Measurements from ENCODE around the gene LAMP1.
"Not testable (repeated sequence)": the region's sequence is repeated elsewhere in the genome, so short reads cannot be mapped to it uniquely, and the experiment has no call there.

Gene LAMP1

DNA sequence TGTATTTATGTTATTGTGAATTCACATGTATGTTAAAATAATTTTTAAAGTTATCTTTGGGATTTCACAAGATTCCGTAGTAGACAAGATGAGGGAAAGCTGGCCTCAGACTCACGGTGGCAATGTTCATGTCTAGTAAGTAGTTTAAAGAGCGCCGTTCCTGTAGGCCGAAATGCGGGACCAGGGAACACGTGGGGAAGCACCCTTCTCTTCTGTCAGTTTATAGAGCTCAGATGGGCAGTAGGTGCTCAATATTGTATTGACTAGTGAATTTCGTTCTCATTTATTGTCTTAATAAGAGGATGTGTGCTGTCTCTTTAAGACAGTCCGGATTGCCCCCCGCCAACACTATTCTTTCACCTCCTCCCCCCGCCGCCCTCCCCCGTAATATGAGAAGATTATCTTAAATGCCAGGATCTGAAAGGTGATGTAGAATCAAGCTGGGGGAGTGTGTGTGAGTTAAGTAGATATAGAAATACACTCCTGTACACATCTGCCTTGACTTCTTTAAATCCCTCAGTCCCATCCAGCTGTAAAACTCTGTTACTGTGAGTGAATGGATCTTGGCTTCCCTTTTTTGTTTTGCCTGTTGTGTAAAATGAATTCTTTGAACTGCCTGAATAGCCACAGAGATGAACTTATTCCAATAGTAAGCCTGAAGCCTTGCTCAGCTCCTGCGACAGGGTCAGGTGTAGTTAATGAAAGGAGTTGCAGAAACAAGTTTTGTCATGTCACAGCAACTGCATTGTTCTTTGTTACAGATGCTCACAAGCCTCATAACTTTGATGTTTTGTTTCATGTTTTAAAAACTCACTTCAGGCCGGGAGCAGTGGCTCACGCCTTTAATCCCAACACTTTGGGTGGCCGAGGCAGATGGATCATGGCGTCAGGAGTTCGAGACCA lies 1.3 kb downstream of the LAMP1 start:
- FAIRE-seq: no peak

DNA sequence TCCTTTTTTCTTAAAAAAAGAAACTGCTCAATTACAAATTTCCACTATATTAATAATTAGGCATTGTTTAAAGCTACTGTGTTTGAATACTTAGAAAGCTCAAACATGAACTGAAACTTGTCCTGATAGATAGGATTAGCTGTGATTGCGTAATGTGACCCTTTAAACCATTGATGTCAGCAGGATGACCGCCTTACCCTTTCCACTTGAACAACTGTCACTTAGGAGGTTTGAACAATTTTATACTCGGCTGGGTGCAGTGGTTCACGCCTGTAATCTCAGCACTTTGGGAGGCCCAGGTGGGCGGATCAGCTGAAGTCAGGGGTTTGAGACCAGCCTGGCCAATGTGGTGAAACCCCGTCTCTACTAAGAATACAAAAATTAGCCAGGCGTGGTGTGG lies 2.9 kb downstream of the LAMP1 start:
- no peak for FAIRE-seq

- no peak for FAIRE-seq
These were observed 5.9 kb downstream of the LAMP1 start for GRCh38 chr13:113302986-113303385.

GRCh38 chr13:113304121-113304520 lies 7.1 kb downstream of the LAMP1 start:
- FAIRE-seq: no peak

- no peak for FAIRE-seq
These were observed 8.2 kb downstream of the LAMP1 start for GRCh38 chr13:113305208-113305607.

DNA sequence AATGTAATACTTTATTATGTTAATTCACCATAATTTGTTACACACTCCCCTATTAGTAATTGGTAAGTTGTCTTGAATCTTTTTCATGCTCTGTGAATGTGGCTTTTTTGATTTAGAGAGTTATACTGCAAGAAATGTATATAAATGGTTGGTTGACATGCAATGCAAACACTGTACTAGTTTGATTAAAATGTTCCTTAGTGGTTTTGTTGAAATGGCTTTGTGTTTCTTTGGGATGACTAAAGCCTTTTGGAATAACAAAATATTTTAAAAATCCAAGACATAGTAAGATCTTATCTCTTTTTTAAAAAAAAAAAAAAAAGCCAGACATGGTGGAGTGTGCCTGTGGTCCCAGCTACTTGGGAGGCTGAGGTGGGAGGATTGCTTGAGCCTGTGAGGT lies 10.5 kb downstream of the LAMP1 start:
- no peak for FAIRE-seq

- no peak for FAIRE-seq
These were observed 12.4 kb downstream of the LAMP1 start for GRCh38 chr13:113309473-113309872.

DNA sequence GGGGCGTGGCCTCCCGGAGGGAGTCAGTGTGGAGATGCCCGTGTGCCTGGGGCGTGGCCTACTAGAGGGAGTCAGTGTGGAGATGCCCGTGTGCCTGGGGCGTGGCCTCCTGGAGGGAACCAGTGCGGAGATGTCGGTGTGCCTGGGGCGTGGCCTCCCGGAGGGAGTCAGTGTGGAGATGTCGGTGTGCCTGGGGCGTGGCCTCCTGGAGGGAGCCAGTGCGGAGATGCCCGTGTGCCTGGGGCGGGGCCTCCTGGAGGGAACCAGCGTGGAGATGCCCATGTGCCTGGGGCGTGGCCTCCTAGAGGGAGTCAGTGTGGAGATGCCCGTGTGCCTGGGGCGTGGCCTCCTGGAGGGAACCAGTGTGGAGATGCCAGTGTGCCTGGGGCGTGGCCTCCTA lies 17.1 kb downstream of the LAMP1 start:
- not testable (repeated sequence) for FAIRE-seq

DNA sequence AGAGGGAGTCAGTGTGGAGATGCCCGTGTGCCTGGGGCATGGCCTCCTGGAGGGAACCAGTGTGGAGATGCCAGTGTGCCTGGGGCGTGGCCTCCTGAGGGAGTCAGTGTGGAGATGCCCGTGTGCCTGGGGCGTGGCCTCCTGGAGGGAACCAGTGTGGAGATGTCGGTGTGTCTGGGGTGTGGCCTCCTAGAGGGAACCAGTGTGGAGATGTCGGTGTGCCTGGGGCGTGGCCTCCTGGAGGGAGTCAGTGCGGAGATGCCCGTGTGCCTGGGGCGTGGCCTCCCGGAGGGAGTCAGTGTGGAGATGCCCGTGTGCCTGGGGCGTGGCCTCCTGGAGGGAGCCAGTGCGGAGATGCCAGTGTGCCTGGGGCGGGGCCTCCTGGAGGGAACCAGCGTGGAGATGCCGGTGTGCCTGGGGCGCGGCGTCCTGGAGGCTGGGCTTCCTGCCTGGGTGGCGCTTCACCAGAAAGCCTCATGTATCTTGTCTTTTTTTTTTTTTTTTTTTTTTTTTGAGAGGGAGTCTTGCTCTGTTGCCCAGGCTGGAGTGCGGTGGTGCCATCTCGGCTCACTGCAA lies 17.9 kb downstream of the LAMP1 start:
- not testable (repeated sequence) for FAIRE-seq

- no peak for FAIRE-seq
These were observed 19.0 kb downstream of the LAMP1 start for GRCh38 chr13:113315992-113316391.

DNA sequence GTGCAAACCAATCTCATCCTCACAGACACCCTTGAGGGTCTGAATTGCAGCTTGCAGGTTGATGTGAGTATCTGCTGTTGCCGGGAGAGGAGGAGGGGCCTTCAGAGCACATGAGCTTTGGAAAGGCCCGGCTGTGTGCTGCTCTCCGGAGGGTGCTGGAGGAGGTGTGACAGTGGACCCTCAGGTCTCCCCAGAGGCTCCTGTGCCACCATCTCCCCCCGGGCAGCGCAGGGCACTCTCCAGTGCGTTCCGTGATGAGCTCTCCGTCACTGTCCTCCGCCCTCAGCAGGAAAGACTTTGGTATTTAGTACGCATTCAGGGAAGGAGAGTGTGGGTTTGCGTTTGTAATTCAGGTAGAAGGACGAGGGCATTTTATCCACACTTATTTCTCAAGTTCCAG lies 20.0 kb downstream of the LAMP1 start:
- no peak for FAIRE-seq

GRCh38 chr13:113318956-113319355 lies 21.9 kb downstream of the LAMP1 start:
- no peak for FAIRE-seq

GRCh38 chr13:113319371-113319770 lies 22.3 kb downstream of the LAMP1 start:
- no peak for FAIRE-seq

DNA sequence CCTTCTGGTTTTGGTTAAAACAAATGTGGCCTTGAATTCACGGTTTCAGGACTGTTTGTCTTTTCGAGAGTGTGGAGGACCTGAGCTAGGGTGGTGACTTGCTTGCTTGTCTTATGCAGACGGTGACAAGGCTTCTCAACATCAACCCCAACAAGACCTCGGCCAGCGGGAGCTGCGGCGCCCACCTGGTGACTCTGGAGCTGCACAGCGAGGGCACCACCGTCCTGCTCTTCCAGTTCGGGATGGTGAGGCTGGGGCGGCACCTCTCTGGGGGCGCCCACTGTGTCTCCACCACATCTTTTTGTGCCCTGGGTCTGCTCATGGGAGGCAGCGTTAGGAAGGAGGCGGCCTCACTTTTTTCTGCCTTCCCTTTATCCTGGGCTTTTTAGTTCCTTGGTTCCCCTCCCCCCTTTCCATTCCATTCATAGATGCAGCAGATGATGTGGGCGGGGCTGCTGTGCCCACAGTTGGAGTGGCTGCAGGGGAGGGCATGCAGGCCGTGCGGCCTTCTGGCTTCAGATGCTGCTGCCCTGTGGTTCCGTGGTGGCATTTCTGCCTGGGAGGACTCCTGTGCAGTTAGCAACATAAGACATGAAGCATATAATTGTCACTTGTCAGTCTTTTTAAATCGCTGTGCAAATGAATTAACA lies 23.3 kb downstream of the LAMP1 start:
- FAIRE-seq: no peak

GRCh38 chr13:113321546-113321945 lies 24.5 kb downstream of the LAMP1 start:
- FAIRE-seq: no peak

GRCh38 chr13:113322043-113322461 lies 25.0 kb downstream of the LAMP1 start:
- FAIRE-seq: no peak

DNA sequence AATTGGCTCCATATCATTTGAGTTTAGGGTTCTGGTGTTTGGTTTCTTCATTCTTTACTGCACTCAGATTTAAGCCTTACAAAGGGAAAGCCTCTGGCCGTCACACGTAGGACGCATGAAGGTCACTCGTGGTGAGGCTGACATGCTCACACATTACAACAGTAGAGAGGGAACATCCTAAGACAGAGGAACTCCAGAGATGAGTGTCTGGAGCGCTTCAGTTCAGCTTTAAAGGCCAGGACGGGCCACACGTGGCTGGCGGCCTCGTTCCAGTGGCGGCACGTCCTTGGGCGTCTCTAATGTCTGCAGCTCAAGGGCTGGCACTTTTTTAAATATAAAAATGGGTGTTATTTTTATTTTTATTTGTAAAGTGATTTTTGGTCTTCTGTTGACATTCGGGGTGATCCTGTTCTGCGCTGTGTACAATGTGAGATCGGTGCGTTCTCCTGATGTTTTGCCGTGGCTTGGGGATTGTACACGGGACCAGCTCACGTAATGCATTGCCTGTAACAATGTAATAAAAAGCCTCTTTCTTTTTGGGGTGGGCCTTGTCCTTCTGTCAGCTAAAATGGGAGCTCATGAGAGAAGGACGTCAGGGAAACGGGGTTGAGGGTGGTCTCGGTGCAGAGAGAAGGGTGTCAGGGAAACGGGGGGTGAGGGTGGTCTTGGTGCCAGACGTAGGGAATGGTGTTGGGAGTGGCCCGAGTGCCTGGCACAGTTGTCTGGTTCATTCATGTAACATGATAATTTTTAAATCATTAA lies 26.0 kb downstream of the LAMP1 start:
- FAIRE-seq: no peak

DNA sequence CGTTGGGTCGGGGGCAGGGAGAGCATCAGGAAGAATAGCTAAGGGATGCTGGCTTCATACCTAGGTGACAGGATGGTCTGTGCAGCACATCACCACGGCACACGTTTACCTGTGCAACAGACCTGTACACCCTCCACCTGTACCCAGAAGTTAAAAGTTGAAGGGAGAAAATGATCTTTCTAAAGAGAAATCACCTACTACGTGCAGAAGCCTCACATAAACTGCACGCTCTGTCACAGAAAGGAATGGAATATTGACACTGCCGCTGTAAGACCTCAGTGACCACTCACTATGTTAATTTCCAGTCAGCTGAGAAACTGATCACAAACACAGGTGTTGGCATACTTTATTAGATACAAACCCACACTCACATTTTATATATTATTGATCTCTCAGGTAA lies 26.8 kb downstream of the LAMP1 start:
- FAIRE-seq: no peak

- FAIRE-seq: no peak
These were observed 27.4 kb downstream of the LAMP1 start for GRCh38 chr13:113324398-113324797.

DNA sequence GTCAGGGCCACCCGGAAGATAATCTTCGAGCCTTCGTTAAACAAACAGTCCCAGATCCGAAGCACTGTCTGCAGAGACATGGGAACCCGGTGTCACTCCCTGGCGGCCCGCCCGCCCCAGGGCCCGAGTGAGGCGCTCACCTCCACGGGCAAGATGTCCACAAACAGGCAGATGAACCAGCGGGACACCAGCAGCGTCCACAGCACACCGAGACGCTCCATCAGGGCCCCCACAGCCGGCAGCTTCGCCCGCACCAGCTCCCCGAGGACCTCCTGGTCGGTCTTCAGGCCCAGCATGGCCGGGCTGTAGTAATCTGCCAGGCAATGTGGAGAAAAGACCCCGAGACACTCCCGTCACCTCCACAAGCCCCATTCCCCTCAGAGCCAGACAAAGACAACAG lies 28.7 kb downstream of the LAMP1 start:
- FAIRE-seq: no peak

DNA sequence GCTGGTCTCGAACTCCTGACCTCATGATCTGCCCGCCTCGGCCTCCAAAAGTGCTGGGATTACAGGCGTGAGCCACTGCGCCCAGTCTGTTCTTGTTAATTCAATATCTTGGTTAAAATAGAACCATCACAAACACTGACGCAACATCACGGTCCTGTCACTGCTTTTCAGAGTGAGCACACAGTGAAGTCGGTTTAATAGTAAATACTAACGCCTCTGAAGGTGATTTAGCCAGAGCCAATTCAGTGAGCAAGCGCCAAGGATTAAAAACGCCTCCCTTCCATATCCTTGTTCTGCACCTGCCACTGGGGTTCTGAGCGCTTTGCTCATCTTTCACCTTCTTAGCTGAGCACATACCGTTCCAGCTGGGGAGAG lies 30.3 kb downstream of the LAMP1 start:
- FAIRE-seq: no peak

DNA sequence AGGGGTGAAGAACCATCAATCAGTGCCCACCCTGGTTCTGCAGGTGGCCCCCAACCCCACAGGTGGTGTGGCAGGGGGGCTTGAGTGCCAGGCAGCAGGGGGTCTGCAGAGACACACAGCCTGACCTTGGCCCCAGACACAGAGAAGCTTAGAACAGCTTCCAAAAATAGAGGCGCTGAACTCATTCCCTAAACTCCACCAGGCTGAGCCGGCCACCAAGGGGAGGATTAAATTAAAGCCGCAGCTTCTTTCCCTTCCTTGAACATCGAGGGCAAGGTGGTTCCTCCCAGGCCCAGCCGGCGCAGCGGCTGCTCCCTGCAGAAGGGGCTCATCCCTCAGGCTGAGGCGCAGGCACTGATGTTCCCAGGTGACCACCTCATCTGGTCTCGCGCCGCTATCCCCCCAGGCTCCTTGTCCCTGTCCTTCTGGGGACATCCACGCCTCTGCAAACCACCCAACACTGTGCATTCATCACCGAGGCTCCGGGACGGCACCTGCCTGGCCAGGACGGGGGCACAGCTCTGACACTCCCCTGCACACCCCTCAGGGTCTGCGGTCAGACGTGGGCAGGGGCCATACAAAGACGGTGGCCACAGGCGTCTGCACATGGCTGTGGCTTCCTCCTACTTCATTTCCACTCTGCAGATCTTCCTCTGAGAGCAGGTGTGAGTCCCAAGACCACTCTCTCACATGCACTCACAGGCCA lies 30.9 kb downstream of the LAMP1 start:
- no peak for FAIRE-seq

- no peak for FAIRE-seq
These were observed 31.8 kb downstream of the LAMP1 start for GRCh38 chr13:113328851-113329250.

All from endometrium (tissue), 2 donors.